H9 (cell line): ENCODE results near the gene CDC25C. TPM values are rescaled to one million over a fixed set of nuclear protein-coding genes. Genes with fewer than 3 reads are reported as not detected.

Experiments
- DNase-seq: peaks from one replicate; pipeline ENCODE4 v3.0.0-alpha.2; 2017
- H2AFZ ChIP-seq: one replicate; pipeline ENCODE4 v1.6.1; 2013; ENCODE audit warnings: mild to moderate bottlenecking, low read length, control low read depth, moderate library complexity
- H2AK5ac ChIP-seq: 2 replicates; pipeline ENCODE4 v1.6.1; 2013; ENCODE audit warnings: low read length, control low read depth, mixed read lengths; ENCODE audit not compliant: insufficient read length
- H2BK120ac ChIP-seq: one replicate; pipeline ENCODE4 v1.6.1; 2013; ENCODE audit warnings: low read depth, mild to moderate bottlenecking, low read length, control low read depth, inconsistent platforms; ENCODE audit not compliant: poor library complexity, severe bottlenecking
- H2BK12ac ChIP-seq: 2 replicates; pipeline ENCODE4 v1.6.1; 2013; ENCODE audit warnings: low read length, control low read depth, mixed read lengths, low read depth; ENCODE audit not compliant: insufficient read length
- H2BK15ac ChIP-seq: 2 replicates; pipeline ENCODE4 v1.6.1; 2013; ENCODE audit warnings: low read depth, low read length, control low read depth
- H2BK20ac ChIP-seq: one replicate; pipeline ENCODE4 v1.6.1; 2013; ENCODE audit warnings: low read depth, mild to moderate bottlenecking, low read length, control low read depth, inconsistent platforms; ENCODE audit not compliant: poor library complexity, severe bottlenecking
- H2BK5ac ChIP-seq: 2 replicates; pipeline ENCODE4 v1.6.1; 2013; ENCODE audit warnings: low read length, control low read depth, mixed read lengths; ENCODE audit not compliant: insufficient read length
- H3K14ac ChIP-seq: 2 replicates; pipeline ENCODE4 v1.6.1; 2013; ENCODE audit warnings: low read length, control low read depth; ENCODE audit not compliant: insufficient read depth
- H3K18ac ChIP-seq: 2 replicates; pipeline ENCODE4 v1.6.1; 2013; ENCODE audit warnings: low read depth, mild to moderate bottlenecking, mixed read lengths, low read length, control low read depth; ENCODE audit not compliant: insufficient read length
- H3K23ac ChIP-seq: 2 replicates; pipeline ENCODE4 v1.6.1; 2013; ENCODE audit warnings: low read length, control low read depth, mixed read lengths, low read depth; ENCODE audit not compliant: insufficient read length
- H3K23me2 ChIP-seq: 2 replicates; pipeline ENCODE4 v1.6.1; 2013; ENCODE audit warnings: low read depth, mild to moderate bottlenecking, mixed read lengths, low read length, control low read depth; ENCODE audit not compliant: insufficient read length, poor library complexity, severe bottlenecking
- H3K27ac ChIP-seq: 2 replicates; pipeline ENCODE4 v1.5.1; 2013; ENCODE audit warnings: low read length, control low read depth, mixed read lengths, low read depth; ENCODE audit not compliant: insufficient read length
- H3K27me3 ChIP-seq: 2 replicates; pipeline ENCODE4 v1.6.1; 2013; ENCODE audit warnings: low read length, control low read depth, inconsistent platforms; ENCODE audit not compliant: insufficient read depth
- H3K4ac ChIP-seq: 2 replicates; pipeline ENCODE4 v1.6.1; 2013; ENCODE audit warnings: low read depth, mild to moderate bottlenecking, control low read depth, inconsistent platforms, low read length, moderate library complexity
- H3K4me1 ChIP-seq: 2 replicates; pipeline ENCODE4 v1.6.1; 2013; ENCODE audit warnings: low read length, control low read depth, inconsistent platforms; ENCODE audit not compliant: insufficient read depth
- H3K4me2 ChIP-seq: 2 replicates; pipeline ENCODE4 v1.6.1; 2013; ENCODE audit warnings: low read length, control low read depth, mixed read lengths; ENCODE audit not compliant: insufficient read length, insufficient read depth
- H3K56ac ChIP-seq: 2 replicates; pipeline ENCODE4 v1.6.1; 2013; ENCODE audit warnings: low read depth, mild to moderate bottlenecking, mixed read lengths, low read length, control low read depth; ENCODE audit not compliant: insufficient read length
- H3K79me1 ChIP-seq: 2 replicates; pipeline ENCODE4 v1.6.1; 2013; ENCODE audit warnings: low read depth, mild to moderate bottlenecking, moderate library complexity, low read length, control low read depth, inconsistent platforms; ENCODE audit not compliant: insufficient read depth, poor library complexity, severe bottlenecking
- H3K79me2 ChIP-seq: 2 replicates; pipeline ENCODE4 v1.6.1; 2013; ENCODE audit warnings: low read length, control low read depth, inconsistent platforms; ENCODE audit not compliant: insufficient read depth
- H3K9ac ChIP-seq: 2 replicates; pipeline ENCODE4 v1.6.1; 2013; ENCODE audit warnings: low read length, control low read depth, mixed read lengths; ENCODE audit not compliant: insufficient read length; ENCODE audit errors: extremely low read depth
- H3K9me3 ChIP-seq: one replicate; pipeline ENCODE4 v1.6.1; 2013; ENCODE audit warnings: low read depth, low read length, inconsistent platforms; ENCODE audit not compliant: control insufficient read depth
- H3T11ph ChIP-seq: one replicate; pipeline ENCODE4 v1.6.1; 2013; ENCODE audit warnings: mild to moderate bottlenecking, low read length, control low read depth, inconsistent platforms
- H4K20me1 ChIP-seq: one replicate; pipeline ENCODE4 v1.6.1; 2013; ENCODE audit not compliant: control insufficient read depth, insufficient read length, insufficient read depth
- H4K5ac ChIP-seq: 2 replicates; pipeline ENCODE4 v1.6.1; 2013; ENCODE audit warnings: low read depth, mild to moderate bottlenecking, mixed read lengths, low read length, control low read depth; ENCODE audit not compliant: insufficient read length
- H4K8ac ChIP-seq: replicated peaks from 2 replicates; pipeline ENCODE4 v1.6.1; 2013; ENCODE audit warnings: low read length, control low read depth, mixed read lengths, low read depth; ENCODE audit not compliant: insufficient read length
- H4K91ac ChIP-seq: 2 replicates; pipeline ENCODE4 v1.6.1; 2013; ENCODE audit warnings: low read depth, mild to moderate bottlenecking, moderate library complexity, mixed read lengths, low read length, control low read depth; ENCODE audit not compliant: insufficient read length
- H3K27ac Mint-ChIP-seq, 3 experiments: 2 replicates in 2 of 3; 3 replicates in 1 of 3; pipeline ENCODE4 v1.8.0; 2020 to 2021; ENCODE audit warnings: mixed read lengths in 3 of 3, mild to moderate bottlenecking in 1 of 3, moderate library complexity in 1 of 3
- H3K27me3 Mint-ChIP-seq: 2 replicates; pipeline ENCODE4 v1.8.0; 2021; ENCODE audit warnings: low read depth, mild to moderate bottlenecking, moderate library complexity, mixed read lengths
- H3K36me3 Mint-ChIP-seq, 3 experiments: 2 replicates in 2 of 3; 3 replicates in 1 of 3; pipeline ENCODE4 v1.8.0; 2020 to 2021; ENCODE audit warnings: low read depth in 3 of 3, mixed read lengths in 3 of 3; ENCODE audit not compliant: insufficient read depth in 1 of 3
- H3K4me1 Mint-ChIP-seq, 2 experiments: 2 replicates each; pipeline ENCODE4 v1.8.0; 2020; ENCODE audit warnings: mixed read lengths in 2 of 2
- H3K4me3 Mint-ChIP-seq, 2 experiments: 2 replicates in 1 of 2; 3 replicates in 1 of 2; pipeline ENCODE4 v1.8.0; 2020 to 2021; ENCODE audit warnings: mild to moderate bottlenecking in 2 of 2, mixed read lengths in 2 of 2, moderate library complexity in 1 of 2
- H3K9me3 Mint-ChIP-seq, 2 experiments: 2 replicates in 1 of 2; 3 replicates in 1 of 2; pipeline ENCODE4 v1.8.0; 2020; ENCODE audit warnings: mild to moderate bottlenecking in 2 of 2, mixed read lengths in 2 of 2, moderate library complexity in 1 of 2
- WGBS: extraction: QIAGEN DNeasy Blood & Tissue Kit; methylation state at CpG from one replicate; pipeline ENCODE4 v1.1.7; 2013; ENCODE audit warnings: missing lambda C conversion rate, low lambda C conversion rate, mixed read lengths; ENCODE audit not compliant: insufficient read length; ENCODE audit errors: extremely low coverage; 5-methylcytosine and 5-hydroxymethylcytosine counted together
- total RNA-seq: library from RNA; stranded (reverse); gene quantifications from 2 replicates; pipeline ENCODE4 v1.2.1, GENCODE V29; 2021
- TF ChIP-seq, protein P1 (sequence below): fragments of 200-600 bp; sonication (generic); conservative IDR thresholded peaks from 3 replicates; pipeline ENCODE4 v1.8.0; 2021; ENCODE audit warnings: antibody characterized with exemption, mild to moderate bottlenecking

The CDC25C gene
- total RNA-seq, 1 experiment from 2014 or later: 22.8 TPM

DNA sequence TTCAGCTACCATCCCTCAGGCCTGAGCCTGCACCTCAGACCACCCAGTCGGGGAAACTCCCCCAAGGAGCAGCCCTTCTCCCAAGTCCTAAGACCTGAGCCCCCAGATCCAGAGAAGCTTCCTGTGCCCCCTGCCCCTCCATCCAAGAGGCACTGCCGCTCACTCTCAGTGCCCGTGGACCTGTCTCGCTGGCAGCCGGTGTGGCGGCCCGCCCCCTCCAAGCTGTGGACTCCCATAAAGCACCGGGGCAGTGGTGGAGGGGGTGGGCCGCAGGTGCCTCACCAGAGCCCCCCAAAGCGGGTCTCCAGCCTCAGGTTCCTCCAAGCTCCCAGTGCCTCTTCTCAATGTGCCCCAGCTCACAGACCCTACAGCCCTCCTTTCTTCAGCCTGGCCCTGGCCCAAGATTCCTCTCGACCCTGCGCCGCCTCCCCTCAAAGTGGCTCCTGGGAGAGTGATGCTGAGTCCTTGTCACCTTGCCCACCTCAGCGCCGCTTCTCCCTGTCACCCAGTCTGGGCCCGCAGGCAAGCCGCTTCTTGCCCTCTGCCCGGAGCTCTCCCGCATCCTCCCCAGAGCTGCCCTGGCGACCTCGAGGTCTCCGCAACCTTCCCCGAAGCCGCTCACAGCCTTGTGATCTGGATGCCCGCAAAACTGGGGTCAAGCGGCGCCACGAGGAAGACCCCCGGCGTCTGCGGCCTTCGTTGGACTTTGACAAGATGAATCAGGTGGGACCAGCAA is 13.5 kb upstream of the CDC25C start:
- Histone ChIP-seq H3K4ac (no peak overlapping the region), H3K56ac (no peak overlapping the region), H3K4me1 (no peaks in the 10 kb centered on the region), H3K27ac (no peak overlapping the region), H4K20me1 (peaks cover 3% of the 10 kb centered on the region), H3K79me2 (peaks cover 12% of the 10 kb centered on the region; the same call in 1 of the 2 replicates), H3K4me2 (no peak overlapping the region), H2BK12ac (no peak overlapping the region), H3T11ph (no peak overlapping the region), H3K79me1 (peaks cover 5% of the 10 kb centered on the region), H2BK120ac (no peak overlapping the region), H3K9ac (no peak overlapping the region), H4K5ac (no peak overlapping the region), H4K91ac (no peak overlapping the region), H2BK15ac (no peak overlapping the region), H4K8ac (no peak overlapping the region), H3K23me2 (no peaks in the 10 kb centered on the region), H2BK5ac (no peak overlapping the region), H2BK20ac (no peak overlapping the region), H3K18ac (no peak overlapping the region), H3K14ac (no peak overlapping the region), H3K27me3 (no peaks in the 10 kb centered on the region), H3K23ac (no peak overlapping the region), H2AK5ac (no peak overlapping the region), H2AFZ (no peak overlapping the region), H3K9me3 (no peaks in the 10 kb centered on the region)
- no CpG with 5 or more reads among the region's 32 CpGs for WGBS
- Mint-ChIP-seq H3K9me3 (no peaks in the 10 kb centered on the region), H3K36me3 (peaks cover 63 to 79% (median 74%) of the 10 kb centered on the region in 3 experiments), H3K4me1 (peaks cover 7 to 12% of the 10 kb centered on the region in 2 experiments; a peak in 3 of 4 replicates), H3K27me3 (no peaks in the 10 kb centered on the region), H3K27ac (no peak overlapping the region), H3K4me3 (no peak overlapping the region)
- TF ChIP-seq, protein P1, sequence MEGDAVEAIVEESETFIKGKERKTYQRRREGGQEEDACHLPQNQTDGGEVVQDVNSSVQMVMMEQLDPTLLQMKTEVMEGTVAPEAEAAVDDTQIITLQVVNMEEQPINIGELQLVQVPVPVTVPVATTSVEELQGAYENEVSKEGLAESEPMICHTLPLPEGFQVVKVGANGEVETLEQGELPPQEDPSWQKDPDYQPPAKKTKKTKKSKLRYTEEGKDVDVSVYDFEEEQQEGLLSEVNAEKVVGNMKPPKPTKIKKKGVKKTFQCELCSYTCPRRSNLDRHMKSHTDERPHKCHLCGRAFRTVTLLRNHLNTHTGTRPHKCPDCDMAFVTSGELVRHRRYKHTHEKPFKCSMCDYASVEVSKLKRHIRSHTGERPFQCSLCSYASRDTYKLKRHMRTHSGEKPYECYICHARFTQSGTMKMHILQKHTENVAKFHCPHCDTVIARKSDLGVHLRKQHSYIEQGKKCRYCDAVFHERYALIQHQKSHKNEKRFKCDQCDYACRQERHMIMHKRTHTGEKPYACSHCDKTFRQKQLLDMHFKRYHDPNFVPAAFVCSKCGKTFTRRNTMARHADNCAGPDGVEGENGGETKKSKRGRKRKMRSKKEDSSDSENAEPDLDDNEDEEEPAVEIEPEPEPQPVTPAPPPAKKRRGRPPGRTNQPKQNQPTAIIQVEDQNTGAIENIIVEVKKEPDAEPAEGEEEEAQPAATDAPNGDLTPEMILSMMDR: no peak
- DNase-seq: no peak
